Erythroblast (primary cell): ENCODE measurements around the gene RNASE9.

ENCODE experiments used
- GATA1 ChIP-seq: IDR thresholded peaks from 2 replicates; pipeline ENCODE4 v1.6.1; 2011; ENCODE audit warnings: low read depth, mild to moderate bottlenecking, control low read depth, low read length, moderate library complexity
- POLR2A ChIP-seq: IDR thresholded peaks from 2 replicates; pipeline ENCODE4 v1.6.1; 2011; ENCODE audit warnings: mild to moderate bottlenecking, low read length

GRCh38 chr14:20530771-20531571 is 29.9 kb downstream of the RNASE9 start:
- TF ChIP-seq POLR2A (no peak), GATA1 (no peak)
